ENCODE results near the gene HTR2C.

GRCh38 chrX:114581528-114582263 is 2.2 kb upstream of the HTR2C start:
- TF ChIP-seq GATA3 (IDR thresholded peaks at IDR 0.05; ENCODE audit: low read depth, low read length) (no peak), GATA2 (IDR thresholded peaks at IDR 0.05; ENCODE audit: low read depth, low read length) (no peak)
